CMK (cell line): ENCODE data around the gene TFEB.

Experiments
- DNase-seq: peaks from one replicate; pipeline ENCODE4 v3.0.0-alpha.2; 2010; ENCODE audit warnings: low read depth

Gene TFEB

GRCh38 chr6:41690541-41691330 is 44.7 kb downstream of the TFEB start:
- no peak for DNase-seq

- no peak for DNase-seq
Measured at GRCh38 chr6:41689171-41690008, 46.0 kb downstream of the TFEB start.

- DNase-seq, result no peak
Measured at GRCh38 chr6:41688256-41688965, 47.0 kb downstream of the TFEB start.

GRCh38 chr6:41687501-41688175 is 47.8 kb downstream of the TFEB start:
- no peak for DNase-seq

- DNase-seq, result no peak
Measured at GRCh38 chr6:41685641-41686380, 49.6 kb downstream of the TFEB start.

GRCh38 chr6:41684311-41685180 is 50.9 kb downstream of the TFEB start:
- DNase-seq, result no peak

- DNase-seq, result no peak
Measured at GRCh38 chr6:41683523-41684310, 51.7 kb downstream of the TFEB start.

- DNase-seq, result no peak
Measured at GRCh38 chr6:41683273-41683522, 52.2 kb downstream of the TFEB start.

- DNase-seq, result no peak
Measured at GRCh38 chr6:41682497-41683272, 52.7 kb downstream of the TFEB start.

- peak; percentile 68 for DNase-seq
Measured at GRCh38 chr6:41682056-41682477, 53.3 kb downstream of the TFEB start.

- DNase-seq, result no peak
Measured at GRCh38 chr6:41680182-41680965, 55.0 kb downstream of the TFEB start.

GRCh38 chr6:41679696-41680095 is 55.7 kb downstream of the TFEB start:
- no peak for DNase-seq

GRCh38 chr6:41678511-41679084 is 56.8 kb downstream of the TFEB start:
- DNase-seq, result no peak

- no peak for DNase-seq
Measured at GRCh38 chr6:41677124-41677921, 58.1 kb downstream of the TFEB start.

- no peak for DNase-seq
Measured at GRCh38 chr6:41676431-41676830, 59.0 kb downstream of the TFEB start.

- no peak for DNase-seq
Measured at GRCh38 chr6:41675992-41676391, 59.4 kb downstream of the TFEB start.

GRCh38 chr6:41675176-41675775 is 60.1 kb downstream of the TFEB start:
- no peak for DNase-seq
